HEK293T (cell line): ENCODE results near the gene ITGA3.

Experiments
- CTCF ChIA-PET: fragments of 350-600 bp; formaldehyde crosslinking; extraction: SDS; loops from one replicate; lab custom pipeline; 2021; ENCODE audit warnings: antibody characterized with exemption, inconsistent platforms; lab: Yijun Ruan, JAX
- POLR2A ChIA-PET: fragments of 350-600 bp; formaldehyde crosslinking; extraction: SDS; loops from one replicate; lab custom pipeline; 2020; ENCODE audit warnings: antibody characterized with exemption, inconsistent platforms; lab: Yijun Ruan, JAX
- DNase-seq: peaks from one replicate; pipeline ENCODE4 v3.0.0; 2012; ENCODE audit warnings: mixed read lengths; ENCODE audit errors: extremely low spot score
- ARNT ChIP-seq: fragments of 450-650 bp; IDR thresholded peaks from 2 replicates; pipeline ENCODE4 v1.6.1; 2017; ENCODE audit warnings: mild to moderate bottlenecking
- BHLHE40 ChIP-seq: fragments of 450-650 bp; IDR thresholded peaks from 2 replicates; pipeline ENCODE4 v1.6.1; 2016; ENCODE audit warnings: mild to moderate bottlenecking, moderate library complexity, borderline replicate concordance
- CTBP1 ChIP-seq: fragments of 450-650 bp; IDR thresholded peaks from 2 replicates; pipeline ENCODE4 v1.6.1; 2016; ENCODE audit warnings: borderline replicate concordance
- ELF4 ChIP-seq: fragments of 450-650 bp; IDR thresholded peaks from 2 replicates; pipeline ENCODE4 v1.6.1; 2017; ENCODE audit warnings: antibody characterized with exemption
- FOXA1 ChIP-seq: fragments of 450-650 bp; IDR thresholded peaks from 2 replicates; pipeline ENCODE4 v1.6.1; 2016; ENCODE audit warnings: mild to moderate bottlenecking
- FOXK2 ChIP-seq: fragments of 450-650 bp; IDR thresholded peaks from 2 replicates; pipeline ENCODE4 v1.6.1; 2016; ENCODE audit warnings: mild to moderate bottlenecking
- FOXM1 ChIP-seq: fragments of 450-650 bp; IDR thresholded peaks from 2 replicates; pipeline ENCODE4 v1.6.1; 2017; ENCODE audit warnings: mild to moderate bottlenecking, borderline replicate concordance
- HDGF ChIP-seq: fragments of 450-650 bp; IDR thresholded peaks from 2 replicates; pipeline ENCODE4 v1.6.1; 2017; ENCODE audit warnings: antibody characterized with exemption, borderline replicate concordance
- L3MBTL2 ChIP-seq: fragments of 450-650 bp; conservative IDR thresholded peaks from 2 replicates; pipeline ENCODE4 v1.6.1; 2016; ENCODE audit warnings: mild to moderate bottlenecking
- LEF1 ChIP-seq: fragments of 450-650 bp; IDR thresholded peaks from 2 replicates; pipeline ENCODE4 v1.6.1; 2017; ENCODE audit warnings: mild to moderate bottlenecking, borderline replicate concordance
- NFRKB ChIP-seq: fragments of 450-650 bp; IDR thresholded peaks from 2 replicates; pipeline ENCODE4 v1.6.1; 2016; ENCODE audit warnings: mild to moderate bottlenecking, moderate library complexity
- PKNOX1 ChIP-seq: fragments of 450-650 bp; IDR thresholded peaks from 2 replicates; pipeline ENCODE4 v1.6.1; 2016
- SP1 ChIP-seq: fragments of 450-650 bp; IDR thresholded peaks from 2 replicates; pipeline ENCODE4 v1.6.1; 2017
- SUZ12 ChIP-seq: fragments of 450-650 bp; IDR thresholded peaks from 2 replicates; pipeline ENCODE4 v1.6.1; 2016; ENCODE audit warnings: mild to moderate bottlenecking
- TARDBP ChIP-seq: fragments of 450-650 bp; IDR thresholded peaks from 2 replicates; pipeline ENCODE4 v1.6.1; 2016
- ZNF384 ChIP-seq: fragments of 450-650 bp; IDR thresholded peaks from 2 replicates; pipeline ENCODE4 v1.6.1; 2016

ITGA3 gene

DNA sequence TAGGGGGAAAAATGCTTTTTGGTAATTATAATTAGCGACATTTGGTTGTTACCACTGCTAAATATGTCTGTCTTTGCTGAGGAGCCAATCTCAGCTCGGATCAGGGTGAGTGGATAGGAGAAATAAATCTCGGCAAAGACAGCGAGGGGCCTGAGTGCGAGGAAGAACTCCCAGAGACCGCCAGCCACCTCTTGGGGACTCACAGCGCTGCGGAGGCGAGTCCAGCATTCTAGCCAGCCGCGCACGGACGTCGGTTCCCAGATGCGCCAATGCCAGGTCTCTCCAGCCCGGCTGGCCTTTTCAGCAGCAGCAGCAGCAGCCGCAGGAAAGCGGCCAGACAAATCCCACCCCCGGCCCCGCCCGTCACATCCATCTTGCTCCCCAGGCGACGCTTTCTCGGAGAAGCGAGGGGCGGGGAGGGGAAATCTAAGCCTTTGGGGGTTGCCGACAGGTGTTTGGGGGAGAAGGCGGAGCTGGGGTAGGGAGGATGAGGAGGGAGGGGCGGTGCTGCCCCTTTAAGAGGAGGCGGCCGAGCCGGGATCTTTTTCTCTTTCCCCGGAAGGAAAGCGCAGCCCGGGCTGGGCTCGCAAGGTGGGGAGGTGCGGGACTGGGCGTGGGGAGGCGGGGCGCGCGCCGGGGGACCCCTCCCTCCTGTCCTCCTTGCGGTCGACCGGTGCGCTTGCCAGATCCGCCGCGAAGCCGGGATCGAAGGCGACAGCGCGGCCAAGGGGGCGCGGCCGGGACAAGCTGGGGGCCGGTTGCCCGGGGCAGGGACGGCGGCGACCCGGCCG, at the start of gene ITGA3:
ITGA3 (plus strand) TSS at position 685 of the 791 bp plus-strand sequence. CDS start 330 bp downstream, outside the sequence.
- TF ChIP-seq ARNT (no peak), PKNOX1 (peak; percentile 32)
- POLR2A ChIA-PET: interaction anchor here (1.1 to 2.1 kb wide), 5 partner anchors 9 to 39 kb away, joined by 3 to 7 read pairs (median 5); no protein-coding TSS in a partner anchor
- CTCF ChIA-PET: interaction anchor here (1.0 to 1.8 kb wide), 4 partner anchors 8 to 57 kb away, joined by 3 to 14 read pairs (median 4); no protein-coding TSS in a partner anchor
- peak; percentile 74 for DNase-seq

DNA sequence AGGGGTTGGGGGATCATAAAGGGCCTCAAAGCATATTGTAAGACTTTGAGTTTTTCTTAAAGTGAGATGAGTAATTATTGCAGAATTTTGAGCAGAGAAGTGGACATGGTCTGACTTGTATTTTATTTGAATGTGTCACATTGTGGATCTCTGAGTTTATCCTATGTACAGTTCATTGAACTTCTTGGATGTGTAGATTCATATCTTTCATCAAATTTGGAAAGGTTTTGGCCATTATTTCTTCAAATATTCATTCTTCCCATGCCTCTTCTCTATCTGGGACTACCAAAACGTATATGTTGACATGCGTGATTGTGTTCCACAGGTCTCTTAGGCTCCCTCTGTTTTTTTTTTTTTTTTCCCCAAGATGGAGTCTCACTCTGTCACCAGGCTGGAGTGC, 46.6 kb upstream of the ITGA3 start:
- CTCF ChIA-PET: interaction anchor here (0.7 to 2.2 kb wide), 2 partner anchors 85 to 575 kb away, joined by 3 to 4 read pairs; no protein-coding TSS in a partner anchor
- TF ChIP-seq TARDBP (no peak), BHLHE40 (no peak), NFRKB (no peak), FOXM1 (no peak), HDGF (no peak), SUZ12 (no peak), FOXA1 (no peak), ARNT (no peak), LEF1 (no peak), SP1 (no peak), ELF4 (no peak), PKNOX1 (no peak), ZNF384 (no peak)
- POLR2A ChIA-PET: no interaction called here
- DNase-seq: no peak

GRCh38 chr17:50013079-50013478, 42.8 kb upstream of the ITGA3 start:
- no peak for DNase-seq
- ChIA-PET POLR2A (no interaction called here), CTCF (no interaction called here)
- TF ChIP-seq ZNF384 (no peak), HDGF (no peak), BHLHE40 (no peak), CTBP1 (no peak), SP1 (no peak), ARNT (no peak), LEF1 (no peak), FOXM1 (no peak), TARDBP (no peak), ELF4 (no peak), SUZ12 (no peak), L3MBTL2 (no peak), NFRKB (no peak), FOXA1 (no peak), PKNOX1 (no peak), FOXK2 (no peak)

- ChIA-PET CTCF (no interaction called here), POLR2A (no interaction called here)
- TF ChIP-seq LEF1 (no peak), BHLHE40 (no peak), ARNT (no peak), FOXM1 (no peak), SUZ12 (no peak), L3MBTL2 (no peak)
- DNase-seq: no peak
Measured at GRCh38 chr17:50014471-50015088, 41.3 kb upstream of the ITGA3 start.

GRCh38 chr17:50015146-50015545, 40.8 kb upstream of the ITGA3 start:
- POLR2A ChIA-PET: no interaction called here
- DNase-seq: no peak
- TF ChIP-seq NFRKB (no peak), ARNT (no peak), HDGF (no peak), FOXK2 (no peak), TARDBP (no peak), FOXM1 (no peak), SUZ12 (no peak), BHLHE40 (no peak), LEF1 (no peak), ZNF384 (no peak), CTBP1 (no peak), FOXA1 (no peak), L3MBTL2 (no peak), SP1 (no peak), PKNOX1 (no peak), ELF4 (no peak)
- CTCF ChIA-PET: no interaction called here
